ENCODE measurements around the gene SKIC8. TPM values are rescaled to one million over a fixed set of nuclear protein-coding genes. Genes with fewer than 3 reads are reported as not detected.
"Not testable (repeated sequence)": the region's sequence is repeated elsewhere in the genome, so short reads cannot be mapped to it uniquely, and the experiment has no call there.

SKIC8 gene
- total and polyA plus RNA-seq, 2 experiments from 2014 or later = 61.5 to 113 TPM

- Histone ChIP-seq H3K27me3 (no peaks in the 10 kb centered on the region), H3K27ac (no peak overlapping the region), H3K9me3 (ENCODE audit: low read depth) (no peaks in the 10 kb centered on the region), H3K4me1 (ENCODE audit: low read depth) (no peaks in the 10 kb centered on the region), H3K36me3 (no peaks in the 10 kb centered on the region), H3K4me3 (no peak overlapping the region)
- DNase-seq (ENCODE audit: low read depth in 1 of 2, low spot score in 1 of 2) = no peak
- TF ChIP-seq CTCF (IDR thresholded peaks at IDR 0.05; ENCODE audit: low read depth, low read length) = no peak
Observed at GRCh38 chr15:78255421-78256043, 43.9 kb downstream of the SKIC8 start.

GRCh38 chr15:78251136-78251535 is 48.3 kb downstream of the SKIC8 start:
- Histone ChIP-seq H3K9me3 (ENCODE audit: low read depth) (no peaks in the 10 kb centered on the region), H3K4me3 (no peak overlapping the region), H3K27ac (no peak overlapping the region), H3K4me1 (ENCODE audit: low read depth) (no peaks in the 10 kb centered on the region), H3K27me3 (no peaks in the 10 kb centered on the region), H3K36me3 (no peaks in the 10 kb centered on the region)
- no peak for DNase-seq (ENCODE audit: low read depth in 1 of 2, low spot score in 1 of 2)
- no peak for TF ChIP-seq CTCF (IDR thresholded peaks at IDR 0.05; ENCODE audit: low read depth, low read length)

GRCh38 chr15:78249131-78249530 is 50.3 kb downstream of the SKIC8 start:
- Histone ChIP-seq H3K4me3 (no peak overlapping the region), H3K9me3 (ENCODE audit: low read depth) (no peaks in the 10 kb centered on the region), H3K4me1 (ENCODE audit: low read depth) (no peaks in the 10 kb centered on the region), H3K27me3 (no peaks in the 10 kb centered on the region), H3K36me3 (no peaks in the 10 kb centered on the region), H3K27ac (no peak overlapping the region)
- TF ChIP-seq CTCF (IDR thresholded peaks at IDR 0.05; ENCODE audit: low read depth, low read length) = no peak
- DNase-seq (ENCODE audit: low read depth in 1 of 2, low spot score in 1 of 2) = no peak

GRCh38 chr15:78247911-78248310 is 51.5 kb downstream of the SKIC8 start:
- Histone ChIP-seq H3K27me3 (no peaks in the 10 kb centered on the region), H3K9me3 (ENCODE audit: low read depth) (no peaks in the 10 kb centered on the region), H3K4me3 (no peak overlapping the region), H3K36me3 (no peaks in the 10 kb centered on the region), H3K27ac (no peak overlapping the region), H3K4me1 (ENCODE audit: low read depth) (no peaks in the 10 kb centered on the region)
- no peak for TF ChIP-seq CTCF (IDR thresholded peaks at IDR 0.05; ENCODE audit: low read depth, low read length)
- DNase-seq (ENCODE audit: low read depth in 1 of 2, low spot score in 1 of 2) = no peak

GRCh38 chr15:78245976-78246620 is 53.3 kb downstream of the SKIC8 start:
- not testable (repeated sequence) for DNase-seq (ENCODE audit: low read depth in 1 of 2, low spot score in 1 of 2); H3K9me3 ChIP-seq (ENCODE audit: low read depth); H3K27ac ChIP-seq; H3K27me3 ChIP-seq; H3K36me3 ChIP-seq; H3K4me1 ChIP-seq (ENCODE audit: low read depth); H3K4me3 ChIP-seq

- not testable (repeated sequence) for H3K27me3 ChIP-seq; H3K27ac ChIP-seq; H3K4me3 ChIP-seq; H3K36me3 ChIP-seq; DNase-seq (ENCODE audit: low read depth in 1 of 2, low spot score in 1 of 2); H3K4me1 ChIP-seq (ENCODE audit: low read depth); H3K9me3 ChIP-seq (ENCODE audit: low read depth)
Observed at GRCh38 chr15:78245392-78245791, 54.0 kb downstream of the SKIC8 start.
